Jurkat, Clone E6-1 (cell line): Measurements from ENCODE around the gene SLC6A7.
A peak's percentile ranks its signal among the peaks of the same experiment; 100 is the strongest.
"Not testable (repeated sequence)": the region's sequence is repeated elsewhere in the genome, so short reads cannot be mapped to it uniquely, and the experiment has no call there.

Source experiments
- DNase-seq: peaks from one replicate; pipeline ENCODE4 v3.0.0-alpha.2; 2011; ENCODE audit warnings: low read depth, low spot score
- H3K4me3 ChIP-seq: 2 replicates; pipeline ENCODE4 v1.5.1; 2011; ENCODE audit warnings: mild to moderate bottlenecking, low read length, control low read depth, moderate library complexity

Gene SLC6A7

GRCh38 chr5:150211156-150212030 lies 21.5 kb downstream of the SLC6A7 start:
- no peak for DNase-seq
- H3K4me3 ChIP-seq = no peak overlapping the region

DNA sequence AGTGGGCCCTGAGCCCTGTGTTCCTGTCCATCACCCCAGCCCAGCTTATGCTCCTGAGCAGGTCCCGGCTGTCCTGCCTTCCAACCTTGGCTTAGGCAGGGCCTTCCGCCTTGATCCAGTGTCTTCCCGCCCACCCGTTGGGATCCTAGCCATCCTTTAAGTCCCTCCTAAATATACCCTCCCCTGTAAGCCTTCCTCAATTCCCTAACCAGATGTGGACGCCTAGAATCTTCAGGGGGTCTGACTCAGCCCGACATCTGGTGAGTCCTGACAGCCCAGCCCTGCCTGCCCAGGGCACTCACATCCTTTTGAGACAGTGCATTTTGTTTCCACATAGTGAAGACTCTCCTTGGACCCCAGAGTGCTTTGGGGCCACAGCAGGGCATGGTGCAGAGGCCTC lies 23.7 kb downstream of the SLC6A7 start:
- H3K4me3 ChIP-seq = no peak overlapping the region
- DNase-seq = no peak

GRCh38 chr5:150214289-150214688 lies 24.4 kb downstream of the SLC6A7 start:
- no peak overlapping the region for H3K4me3 ChIP-seq
- no peak for DNase-seq

DNA sequence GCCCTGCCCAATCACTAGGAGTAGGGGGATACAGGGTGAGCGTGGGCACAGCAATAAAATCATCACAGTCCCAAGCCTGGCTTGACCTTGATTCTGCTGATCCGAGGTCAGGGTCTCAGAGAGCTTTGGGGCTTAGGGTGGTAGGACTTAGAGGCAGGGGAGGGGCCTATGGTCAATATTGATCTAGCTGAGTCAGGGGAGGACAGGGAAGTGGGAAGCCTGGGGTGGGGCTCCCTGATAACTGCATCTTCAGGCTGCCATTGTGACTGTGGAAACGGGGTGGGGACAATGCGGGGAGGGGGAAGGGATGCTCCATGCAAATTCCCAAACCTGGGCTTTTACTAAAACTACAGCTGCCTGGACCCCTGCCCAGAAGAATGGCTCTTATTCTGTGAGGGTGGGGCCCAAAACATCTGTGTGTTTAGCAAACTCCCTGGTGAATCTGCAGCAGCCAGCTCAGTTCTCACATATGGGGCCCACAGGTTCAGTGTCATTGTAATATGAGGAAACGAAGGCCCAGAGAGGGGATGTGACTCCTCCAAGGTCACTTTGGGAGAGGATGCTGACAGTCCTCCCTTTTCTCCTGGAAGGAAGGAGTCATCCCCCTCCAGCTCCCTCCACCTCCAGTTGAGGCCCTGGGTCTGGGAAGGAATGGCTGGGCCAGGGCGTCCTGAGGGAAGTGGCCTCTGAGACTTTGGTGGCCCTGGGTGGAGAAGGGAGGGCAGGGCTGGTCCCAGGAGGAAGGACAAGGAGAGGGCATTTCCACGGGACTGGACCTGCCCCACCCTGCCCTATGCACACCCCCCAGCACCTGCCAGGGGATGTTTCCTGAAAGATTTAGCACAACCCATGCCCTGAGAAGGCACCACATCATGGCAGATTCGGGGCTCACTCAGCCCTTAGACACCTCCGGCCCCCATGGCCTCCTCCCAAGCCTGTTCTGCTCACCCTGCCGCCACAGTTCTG lies 26.4 kb downstream of the SLC6A7 start:
- H3K4me3 ChIP-seq = no peak overlapping the region
- no peak for DNase-seq

- DNase-seq = no peak
- H3K4me3 ChIP-seq = no peak overlapping the region
Observed at GRCh38 chr5:150217038-150217437, 27.2 kb downstream of the SLC6A7 start.

GRCh38 chr5:150217873-150218692 lies 28.2 kb downstream of the SLC6A7 start:
- DNase-seq = peak; percentile 65

GRCh38 chr5:150218693-150219035 lies 28.8 kb downstream of the SLC6A7 start:
- DNase-seq = no peak
- H3K4me3 ChIP-seq = no peak overlapping the region

More at GRCh38 chr5:150217873-150218692, 28.2 kb downstream of the SLC6A7 start:
- H3K4me3 ChIP-seq = no peak overlapping the region

DNA sequence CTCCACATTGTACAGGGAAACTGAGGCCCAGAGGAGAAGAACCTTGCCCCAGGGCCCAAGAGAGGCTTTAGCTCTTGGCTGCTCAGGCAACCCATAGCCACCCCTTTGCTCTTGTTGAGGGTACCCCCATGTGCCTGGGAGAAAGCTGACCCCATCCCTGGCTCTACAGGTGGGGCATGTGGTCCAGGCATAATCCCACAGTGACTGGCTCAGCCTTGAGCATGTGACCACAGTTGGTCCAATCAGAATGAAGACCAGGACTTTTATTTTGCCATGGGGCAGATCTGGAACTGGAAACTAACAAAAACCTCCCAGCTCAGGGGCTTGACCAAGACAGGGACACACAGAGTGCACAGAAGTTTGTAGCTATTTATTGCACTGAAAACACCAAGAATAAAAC lies 29.3 kb downstream of the SLC6A7 start:
- DNase-seq = no peak
- H3K4me3 ChIP-seq = no peak overlapping the region

GRCh38 chr5:150219861-150220260 lies 30.0 kb downstream of the SLC6A7 start:
- DNase-seq = no peak
- H3K4me3 ChIP-seq = no peak overlapping the region

GRCh38 chr5:150221471-150221870 lies 31.6 kb downstream of the SLC6A7 start:
- DNase-seq = no peak
- no peak overlapping the region for H3K4me3 ChIP-seq

DNA sequence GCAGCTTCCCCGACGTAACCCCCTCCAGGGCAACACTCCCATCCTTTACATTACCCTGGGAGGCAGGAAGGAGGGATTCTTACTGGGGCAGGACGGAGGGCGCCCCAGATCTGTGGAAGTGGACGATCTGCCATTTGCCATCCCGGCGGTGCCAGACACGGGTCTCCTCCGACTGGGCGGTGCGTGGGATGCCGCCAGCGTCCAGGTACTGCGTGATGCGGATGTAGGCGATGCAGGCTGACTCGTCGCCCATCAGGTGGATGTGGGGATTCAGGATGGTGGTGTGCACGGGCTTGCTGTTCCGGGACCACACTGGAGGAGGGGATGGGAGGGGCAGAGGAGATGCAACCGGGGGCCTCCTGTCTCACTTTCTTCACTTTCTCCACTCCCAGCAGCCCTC lies 33.0 kb downstream of the SLC6A7 start:
- H3K4me3 ChIP-seq = no peak overlapping the region
- no peak for DNase-seq

DNA sequence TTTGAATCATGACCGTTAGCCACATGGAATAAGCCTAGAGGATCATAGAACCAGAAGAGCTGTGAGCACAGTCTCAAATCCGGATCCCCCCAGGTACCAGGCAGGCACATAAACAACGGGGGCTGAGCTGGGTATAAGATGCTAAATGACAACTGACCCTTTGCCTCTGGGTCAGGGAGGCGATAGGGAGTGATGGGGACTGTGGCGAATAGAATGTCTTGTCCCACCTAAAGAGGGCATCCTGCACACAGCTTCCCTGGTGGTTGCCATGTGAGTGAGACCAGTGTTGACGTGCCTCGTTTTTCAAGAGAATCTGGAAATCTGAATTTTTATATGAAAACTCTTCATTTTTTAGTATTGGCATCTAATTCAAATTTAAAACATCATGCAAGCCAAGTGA lies 33.6 kb downstream of the SLC6A7 start:
- no peak overlapping the region for H3K4me3 ChIP-seq
- no peak for DNase-seq

- no peak for DNase-seq
- H3K4me3 ChIP-seq = no peak overlapping the region
Observed at GRCh38 chr5:150224483-150225027, 34.7 kb downstream of the SLC6A7 start.

DNA sequence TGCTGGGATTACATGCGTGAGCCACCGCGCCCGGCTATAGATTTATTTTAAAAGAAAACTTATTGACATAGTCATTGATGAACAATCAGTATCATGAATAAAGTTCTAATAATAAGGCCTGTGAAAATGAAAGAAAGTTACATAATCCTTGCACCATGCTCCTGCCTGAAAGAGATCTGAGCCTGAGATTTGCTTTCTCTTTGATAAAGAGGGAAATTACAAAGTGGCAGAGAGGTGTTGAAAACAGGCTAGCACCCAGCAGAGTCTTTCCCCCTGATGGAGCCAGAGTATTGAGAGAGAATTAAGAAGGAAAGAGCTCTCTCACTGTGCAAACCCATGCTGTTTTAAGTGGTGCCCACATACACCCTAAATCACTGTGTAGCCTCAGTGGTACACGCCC lies 37.2 kb downstream of the SLC6A7 start:
- no peak for DNase-seq

GRCh38 chr5:150227606-150228273 lies 37.9 kb downstream of the SLC6A7 start:
- no peak overlapping the region for H3K4me3 ChIP-seq
- DNase-seq = no peak

More for the DNA sequence above, 37.2 kb downstream of the SLC6A7 start:
- H3K4me3 ChIP-seq = no peak overlapping the region

GRCh38 chr5:150229571-150229970 lies 39.7 kb downstream of the SLC6A7 start:
- no peak for DNase-seq
- no peak overlapping the region for H3K4me3 ChIP-seq

DNA sequence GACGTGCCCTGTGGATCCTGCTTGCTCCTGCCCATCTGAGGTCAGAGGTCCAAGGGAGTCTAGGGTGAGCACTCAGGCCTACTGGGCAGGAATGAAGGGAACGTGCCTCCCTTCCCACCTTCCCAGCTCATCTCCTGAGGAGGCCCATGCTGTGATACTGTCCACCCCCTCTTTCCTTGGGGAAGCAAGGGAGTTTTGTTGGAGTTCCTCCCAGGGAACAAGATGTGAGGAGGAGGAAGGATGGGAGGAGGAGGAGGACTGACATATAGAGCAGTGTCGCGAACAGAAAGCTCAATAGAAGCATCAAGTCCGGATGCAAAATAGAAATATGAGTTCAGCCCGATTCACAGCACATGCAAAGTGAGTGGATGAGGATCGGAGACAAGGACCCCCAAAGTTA lies 41.0 kb downstream of the SLC6A7 start:
- DNase-seq = no peak
- no peak overlapping the region for H3K4me3 ChIP-seq

- not testable (repeated sequence) for H3K4me3 ChIP-seq, DNase-seq
Observed at GRCh38 chr5:150233706-150234105, 43.8 kb downstream of the SLC6A7 start.
